H9 (cell line): ENCODE results near the gene ZNF570. TPM values are rescaled to one million over a fixed set of nuclear protein-coding genes. Genes with fewer than 3 reads are reported as not detected.

Experiments
- DNase-seq: peaks from one replicate; pipeline ENCODE4 v3.0.0-alpha.2; 2017
- H2AFZ ChIP-seq: one replicate; pipeline ENCODE4 v1.6.1; 2013; ENCODE audit warnings: mild to moderate bottlenecking, low read length, control low read depth, moderate library complexity
- H2AK5ac ChIP-seq: 2 replicates; pipeline ENCODE4 v1.6.1; 2013; ENCODE audit warnings: low read length, control low read depth, mixed read lengths; ENCODE audit not compliant: insufficient read length
- H2BK120ac ChIP-seq: one replicate; pipeline ENCODE4 v1.6.1; 2013; ENCODE audit warnings: low read depth, mild to moderate bottlenecking, low read length, control low read depth, inconsistent platforms; ENCODE audit not compliant: poor library complexity, severe bottlenecking
- H2BK12ac ChIP-seq: 2 replicates; pipeline ENCODE4 v1.6.1; 2013; ENCODE audit warnings: low read length, control low read depth, mixed read lengths, low read depth; ENCODE audit not compliant: insufficient read length
- H2BK15ac ChIP-seq: 2 replicates; pipeline ENCODE4 v1.6.1; 2013; ENCODE audit warnings: low read depth, low read length, control low read depth
- H2BK20ac ChIP-seq: one replicate; pipeline ENCODE4 v1.6.1; 2013; ENCODE audit warnings: low read depth, mild to moderate bottlenecking, low read length, control low read depth, inconsistent platforms; ENCODE audit not compliant: poor library complexity, severe bottlenecking
- H2BK5ac ChIP-seq: 2 replicates; pipeline ENCODE4 v1.6.1; 2013; ENCODE audit warnings: low read length, control low read depth, mixed read lengths; ENCODE audit not compliant: insufficient read length
- H3K14ac ChIP-seq: 2 replicates; pipeline ENCODE4 v1.6.1; 2013; ENCODE audit warnings: low read length, control low read depth; ENCODE audit not compliant: insufficient read depth
- H3K18ac ChIP-seq: 2 replicates; pipeline ENCODE4 v1.6.1; 2013; ENCODE audit warnings: low read depth, mild to moderate bottlenecking, mixed read lengths, low read length, control low read depth; ENCODE audit not compliant: insufficient read length
- H3K23ac ChIP-seq: 2 replicates; pipeline ENCODE4 v1.6.1; 2013; ENCODE audit warnings: low read length, control low read depth, mixed read lengths, low read depth; ENCODE audit not compliant: insufficient read length
- H3K23me2 ChIP-seq: 2 replicates; pipeline ENCODE4 v1.6.1; 2013; ENCODE audit warnings: low read depth, mild to moderate bottlenecking, mixed read lengths, low read length, control low read depth; ENCODE audit not compliant: insufficient read length, poor library complexity, severe bottlenecking
- H3K27ac ChIP-seq: 2 replicates; pipeline ENCODE4 v1.5.1; 2013; ENCODE audit warnings: low read length, control low read depth, mixed read lengths, low read depth; ENCODE audit not compliant: insufficient read length
- H3K27me3 ChIP-seq: 2 replicates; pipeline ENCODE4 v1.6.1; 2013; ENCODE audit warnings: low read length, control low read depth, inconsistent platforms; ENCODE audit not compliant: insufficient read depth
- H3K4ac ChIP-seq: 2 replicates; pipeline ENCODE4 v1.6.1; 2013; ENCODE audit warnings: low read depth, mild to moderate bottlenecking, control low read depth, inconsistent platforms, low read length, moderate library complexity
- H3K4me1 ChIP-seq: 2 replicates; pipeline ENCODE4 v1.6.1; 2013; ENCODE audit warnings: low read length, control low read depth, inconsistent platforms; ENCODE audit not compliant: insufficient read depth
- H3K4me2 ChIP-seq: 2 replicates; pipeline ENCODE4 v1.6.1; 2013; ENCODE audit warnings: low read length, control low read depth, mixed read lengths; ENCODE audit not compliant: insufficient read length, insufficient read depth
- H3K56ac ChIP-seq: 2 replicates; pipeline ENCODE4 v1.6.1; 2013; ENCODE audit warnings: low read depth, mild to moderate bottlenecking, mixed read lengths, low read length, control low read depth; ENCODE audit not compliant: insufficient read length
- H3K79me1 ChIP-seq: 2 replicates; pipeline ENCODE4 v1.6.1; 2013; ENCODE audit warnings: low read depth, mild to moderate bottlenecking, moderate library complexity, low read length, control low read depth, inconsistent platforms; ENCODE audit not compliant: insufficient read depth, poor library complexity, severe bottlenecking
- H3K79me2 ChIP-seq: 2 replicates; pipeline ENCODE4 v1.6.1; 2013; ENCODE audit warnings: low read length, control low read depth, inconsistent platforms; ENCODE audit not compliant: insufficient read depth
- H3K9ac ChIP-seq: 2 replicates; pipeline ENCODE4 v1.6.1; 2013; ENCODE audit warnings: low read length, control low read depth, mixed read lengths; ENCODE audit not compliant: insufficient read length; ENCODE audit errors: extremely low read depth
- H3K9me3 ChIP-seq: one replicate; pipeline ENCODE4 v1.6.1; 2013; ENCODE audit warnings: low read depth, low read length, inconsistent platforms; ENCODE audit not compliant: control insufficient read depth
- H3T11ph ChIP-seq: one replicate; pipeline ENCODE4 v1.6.1; 2013; ENCODE audit warnings: mild to moderate bottlenecking, low read length, control low read depth, inconsistent platforms
- H4K20me1 ChIP-seq: one replicate; pipeline ENCODE4 v1.6.1; 2013; ENCODE audit not compliant: control insufficient read depth, insufficient read length, insufficient read depth
- H4K5ac ChIP-seq: 2 replicates; pipeline ENCODE4 v1.6.1; 2013; ENCODE audit warnings: low read depth, mild to moderate bottlenecking, mixed read lengths, low read length, control low read depth; ENCODE audit not compliant: insufficient read length
- H4K8ac ChIP-seq: replicated peaks from 2 replicates; pipeline ENCODE4 v1.6.1; 2013; ENCODE audit warnings: low read length, control low read depth, mixed read lengths, low read depth; ENCODE audit not compliant: insufficient read length
- H4K91ac ChIP-seq: 2 replicates; pipeline ENCODE4 v1.6.1; 2013; ENCODE audit warnings: low read depth, mild to moderate bottlenecking, moderate library complexity, mixed read lengths, low read length, control low read depth; ENCODE audit not compliant: insufficient read length
- H3K27ac Mint-ChIP-seq, 3 experiments: 2 replicates in 2 of 3; 3 replicates in 1 of 3; pipeline ENCODE4 v1.8.0; 2020 to 2021; ENCODE audit warnings: mixed read lengths in 3 of 3, mild to moderate bottlenecking in 1 of 3, moderate library complexity in 1 of 3
- H3K27me3 Mint-ChIP-seq: 2 replicates; pipeline ENCODE4 v1.8.0; 2021; ENCODE audit warnings: low read depth, mild to moderate bottlenecking, moderate library complexity, mixed read lengths
- H3K36me3 Mint-ChIP-seq, 3 experiments: 2 replicates in 2 of 3; 3 replicates in 1 of 3; pipeline ENCODE4 v1.8.0; 2020 to 2021; ENCODE audit warnings: low read depth in 3 of 3, mixed read lengths in 3 of 3; ENCODE audit not compliant: insufficient read depth in 1 of 3
- H3K4me1 Mint-ChIP-seq, 2 experiments: 2 replicates each; pipeline ENCODE4 v1.8.0; 2020; ENCODE audit warnings: mixed read lengths in 2 of 2
- H3K4me3 Mint-ChIP-seq, 2 experiments: 2 replicates in 1 of 2; 3 replicates in 1 of 2; pipeline ENCODE4 v1.8.0; 2020 to 2021; ENCODE audit warnings: mild to moderate bottlenecking in 2 of 2, mixed read lengths in 2 of 2, moderate library complexity in 1 of 2
- H3K9me3 Mint-ChIP-seq, 2 experiments: 2 replicates in 1 of 2; 3 replicates in 1 of 2; pipeline ENCODE4 v1.8.0; 2020; ENCODE audit warnings: mild to moderate bottlenecking in 2 of 2, mixed read lengths in 2 of 2, moderate library complexity in 1 of 2
- WGBS: extraction: QIAGEN DNeasy Blood & Tissue Kit; methylation state at CpG from one replicate; pipeline ENCODE4 v1.1.7; 2013; ENCODE audit warnings: missing lambda C conversion rate, low lambda C conversion rate, mixed read lengths; ENCODE audit not compliant: insufficient read length; ENCODE audit errors: extremely low coverage; 5-methylcytosine and 5-hydroxymethylcytosine counted together
- total RNA-seq: library from RNA; stranded (reverse); gene quantifications from 2 replicates; pipeline ENCODE4 v1.2.1, GENCODE V29; 2021
- TF ChIP-seq, protein P1 (sequence below): fragments of 200-600 bp; sonication (generic); conservative IDR thresholded peaks from 3 replicates; pipeline ENCODE4 v1.8.0; 2021; ENCODE audit warnings: antibody characterized with exemption, mild to moderate bottlenecking

The ZNF570 gene
- total RNA-seq, 1 experiment from 2014 or later: 5.9 TPM

DNA sequence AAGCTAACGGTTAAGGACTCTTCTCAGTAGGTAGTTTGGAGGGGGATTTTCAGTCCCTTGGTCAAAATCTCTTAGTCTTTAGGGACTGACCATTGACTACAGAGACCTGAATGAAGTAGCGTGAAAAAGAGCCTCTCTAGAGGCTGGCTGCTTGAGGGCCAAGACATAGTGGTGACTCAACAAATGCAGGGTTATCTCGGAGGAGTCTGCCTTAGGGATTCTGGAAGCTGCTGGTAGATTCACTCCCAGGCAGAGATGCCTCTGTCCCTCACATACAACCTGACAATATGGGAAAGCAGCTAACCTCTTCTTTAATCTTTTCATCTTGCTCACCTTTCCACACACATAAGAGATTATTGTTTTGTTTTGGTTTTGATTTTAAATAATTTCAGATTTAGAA is 42.7 kb downstream of the ZNF570 start:
- Histone ChIP-seq H4K20me1 (no peaks in the 10 kb centered on the region), H3K4ac (no peak overlapping the region), H4K5ac (no peak overlapping the region), H3K79me1 (no peaks in the 10 kb centered on the region), H3K14ac (no peak overlapping the region), H3K9ac (no peak overlapping the region), H2BK20ac (no peak overlapping the region), H2AFZ (no peak overlapping the region), H2AK5ac (no peak overlapping the region), H2BK120ac (no peak overlapping the region), H2BK12ac (no peak overlapping the region), H3K79me2 (no peaks in the 10 kb centered on the region), H3T11ph (no peak overlapping the region), H3K9me3 (no peaks in the 10 kb centered on the region), H3K27ac (no peak overlapping the region), H3K56ac (no peak overlapping the region), H2BK15ac (no peak overlapping the region), H4K8ac (no peak overlapping the region), H3K4me2 (no peak overlapping the region), H4K91ac (no peak overlapping the region), H3K4me1 (peaks cover 3% of the 10 kb centered on the region; the same call in 1 of the 2 replicates), H3K23me2 (peaks cover 9% of the 10 kb centered on the region), H3K18ac (no peak overlapping the region), H2BK5ac (no peak overlapping the region), H3K23ac (no peak overlapping the region), H3K27me3 (no peaks in the 10 kb centered on the region)
- TF ChIP-seq, protein P1, sequence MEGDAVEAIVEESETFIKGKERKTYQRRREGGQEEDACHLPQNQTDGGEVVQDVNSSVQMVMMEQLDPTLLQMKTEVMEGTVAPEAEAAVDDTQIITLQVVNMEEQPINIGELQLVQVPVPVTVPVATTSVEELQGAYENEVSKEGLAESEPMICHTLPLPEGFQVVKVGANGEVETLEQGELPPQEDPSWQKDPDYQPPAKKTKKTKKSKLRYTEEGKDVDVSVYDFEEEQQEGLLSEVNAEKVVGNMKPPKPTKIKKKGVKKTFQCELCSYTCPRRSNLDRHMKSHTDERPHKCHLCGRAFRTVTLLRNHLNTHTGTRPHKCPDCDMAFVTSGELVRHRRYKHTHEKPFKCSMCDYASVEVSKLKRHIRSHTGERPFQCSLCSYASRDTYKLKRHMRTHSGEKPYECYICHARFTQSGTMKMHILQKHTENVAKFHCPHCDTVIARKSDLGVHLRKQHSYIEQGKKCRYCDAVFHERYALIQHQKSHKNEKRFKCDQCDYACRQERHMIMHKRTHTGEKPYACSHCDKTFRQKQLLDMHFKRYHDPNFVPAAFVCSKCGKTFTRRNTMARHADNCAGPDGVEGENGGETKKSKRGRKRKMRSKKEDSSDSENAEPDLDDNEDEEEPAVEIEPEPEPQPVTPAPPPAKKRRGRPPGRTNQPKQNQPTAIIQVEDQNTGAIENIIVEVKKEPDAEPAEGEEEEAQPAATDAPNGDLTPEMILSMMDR: no peak
- Mint-ChIP-seq H3K27ac (no peak overlapping the region), H3K36me3 (peaks cover 49 to 55% (median 52%) of the 10 kb centered on the region in 3 experiments), H3K9me3 (peaks cover 0 to 18% of the 10 kb centered on the region in 2 experiments; a peak in 3 of 5 replicates), H3K4me1 (no peaks in the 10 kb centered on the region; a peak in 1 of 4 replicates), H3K27me3 (no peaks in the 10 kb centered on the region), H3K4me3 (no peak overlapping the region)
- no CpG with 5 or more reads among the region's 3 CpGs for WGBS
- no peak for DNase-seq
